Sigmoid colon (tissue), 7 donors: Measurements from ENCODE around the gene OSBPL5. TPM values are rescaled to one million over a fixed set of nuclear protein-coding genes. Genes with fewer than 3 reads are reported as not detected.
A peak's percentile ranks its signal among the peaks of the same experiment; 100 is the strongest.

ENCODE experiments used
- DNase-seq: peaks from one replicate; pipeline ENCODE4 v3.0.0-alpha.2; 2019
- H3K27ac ChIP-seq, 4 donors: fragments of 200-600 bp; sonication (generic); one replicate each; pipeline ENCODE4 v1.5.1; 2016 to 2019; ENCODE audit warnings: mild to moderate bottlenecking in 1 of 4
- H3K27me3 ChIP-seq, 3 donors: fragments of 200-600 bp; sonication (generic); one replicate each; pipeline ENCODE4 v1.5.1; 2019; ENCODE audit warnings: mild to moderate bottlenecking in 1 of 3
- H3K36me3 ChIP-seq, 4 donors: fragments of 200-600 bp; sonication (generic); one replicate each; pipeline ENCODE4 v1.5.1; 2016 to 2019
- H3K4me1 ChIP-seq, 4 donors: fragments of 200-600 bp; sonication (generic); one replicate each; pipeline ENCODE4 v1.5.1; 2017 to 2019
- H3K4me3 ChIP-seq, 4 donors: fragments of 200-600 bp; sonication (generic); one replicate each; pipeline ENCODE4 v1.5.1; 2017 to 2019; ENCODE audit warnings: mild to moderate bottlenecking in 2 of 4, moderate library complexity in 1 of 4
- H3K9me3 ChIP-seq, 4 donors: fragments of 200-600 bp in 3 of 4; sonication (generic) in 3 of 4; one replicate each; pipeline versions ENCODE4 v1.5.1 to v1.6.1; 2013 to 2019
- EP300 ChIP-seq, 4 donors: sonication (generic); formaldehyde crosslinking; IDR thresholded peaks; one replicate each; pipeline ENCODE4 v1.6.1; 2017; ENCODE audit warnings: antibody characterized with exemption in 4 of 4
- POLR2A ChIP-seq, 2 donors: fragments of 450-650 bp; IDR thresholded peaks; one replicate each; pipeline ENCODE4 v1.6.1; 2016; ENCODE audit warnings: antibody characterized with exemption in 2 of 2, mild to moderate bottlenecking in 2 of 2, moderate library complexity in 2 of 2
- POLR2AphosphoS5 ChIP-seq, 4 donors: sonication (generic); formaldehyde crosslinking; IDR thresholded peaks; one replicate each; pipeline ENCODE4 v1.6.1; 2017; ENCODE audit warnings: antibody characterized with exemption in 4 of 4
- WGBS, 2 donors: extraction: QIAGEN DNeasy Blood & Tissue Kit; methylation state at CpG; one replicate each; pipeline ENCODE4 v1.1.7; 2013; 5-methylcytosine and 5-hydroxymethylcytosine counted together
- intact Hi-C: fragments of 100-400 bp; cut with DNase I; formaldehyde crosslinking; loops from one replicate; pipeline ENCODE4 v1.15.1; 2023
- polyA plus RNA-seq, 3 donors: library from polyadenylated mRNA; stranded (reverse); fragments of 200-250 nt; gene quantifications; one replicate each; pipeline ENCODE4 v1.2.3, GENCODE V29; 2013
- total RNA-seq, 4 donors: library from RNA; depleted of rRNA; stranded (reverse); fragments of >200 nt; gene quantifications; one replicate each; pipeline ENCODE4 v1.1.0, GENCODE V29; 2016
- TF ChIP-seq, protein P1 (sequence below), 4 experiments: fragments of 450-650 bp in 3 of 4; fragments of 200-600 bp in 1 of 4; IDR thresholded peaks; one replicate each; pipeline ENCODE4 v1.5.1; 2016 to 2019; ENCODE audit warnings: antibody characterized with exemption in 4 of 4, mild to moderate bottlenecking in 3 of 4, moderate library complexity in 2 of 4
- donor health status: healthy with polysubstance abuse.
- donor health status: Bipolar disorder and iron deficiency.
- donor health status: healthy.

OSBPL5 gene
- total and polyA plus RNA-seq, 7 donors: 16.6 to 69.2 (median 29.8) TPM

GRCh38 chr11:3129591-3130268 is 35.4 kb downstream of the OSBPL5 start:
- DNase-seq: peak; percentile 53
- intact Hi-C loops: no loop called here
- TF ChIP-seq POLR2A (IDR thresholded peaks at IDR 0.05) (no peak), POLR2AphosphoS5 (IDR thresholded peaks at IDR 0.05) (no peak)
- TF ChIP-seq, protein P1, sequence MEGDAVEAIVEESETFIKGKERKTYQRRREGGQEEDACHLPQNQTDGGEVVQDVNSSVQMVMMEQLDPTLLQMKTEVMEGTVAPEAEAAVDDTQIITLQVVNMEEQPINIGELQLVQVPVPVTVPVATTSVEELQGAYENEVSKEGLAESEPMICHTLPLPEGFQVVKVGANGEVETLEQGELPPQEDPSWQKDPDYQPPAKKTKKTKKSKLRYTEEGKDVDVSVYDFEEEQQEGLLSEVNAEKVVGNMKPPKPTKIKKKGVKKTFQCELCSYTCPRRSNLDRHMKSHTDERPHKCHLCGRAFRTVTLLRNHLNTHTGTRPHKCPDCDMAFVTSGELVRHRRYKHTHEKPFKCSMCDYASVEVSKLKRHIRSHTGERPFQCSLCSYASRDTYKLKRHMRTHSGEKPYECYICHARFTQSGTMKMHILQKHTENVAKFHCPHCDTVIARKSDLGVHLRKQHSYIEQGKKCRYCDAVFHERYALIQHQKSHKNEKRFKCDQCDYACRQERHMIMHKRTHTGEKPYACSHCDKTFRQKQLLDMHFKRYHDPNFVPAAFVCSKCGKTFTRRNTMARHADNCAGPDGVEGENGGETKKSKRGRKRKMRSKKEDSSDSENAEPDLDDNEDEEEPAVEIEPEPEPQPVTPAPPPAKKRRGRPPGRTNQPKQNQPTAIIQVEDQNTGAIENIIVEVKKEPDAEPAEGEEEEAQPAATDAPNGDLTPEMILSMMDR (IDR thresholded peaks at IDR 0.05): no peak
- H3K27ac ChIP-seq: no peak overlapping the region
- H3K4me1 ChIP-seq: peaks cover 0 to 17% (median 15%) of the 10 kb centered on the region in 4 donors
- no peak overlapping the region for H3K4me3 ChIP-seq
- H3K27me3 ChIP-seq: no peaks in the 10 kb centered on the region
- no peaks in the 10 kb centered on the region for H3K9me3 ChIP-seq
- 72 to 80% methylated on average over 21 of the region's 21 CpGs for WGBS, 2 donors
- H3K36me3 ChIP-seq: peaks cover 0 to 39% (median 8%) of the 10 kb centered on the region in 4 donors

DNA sequence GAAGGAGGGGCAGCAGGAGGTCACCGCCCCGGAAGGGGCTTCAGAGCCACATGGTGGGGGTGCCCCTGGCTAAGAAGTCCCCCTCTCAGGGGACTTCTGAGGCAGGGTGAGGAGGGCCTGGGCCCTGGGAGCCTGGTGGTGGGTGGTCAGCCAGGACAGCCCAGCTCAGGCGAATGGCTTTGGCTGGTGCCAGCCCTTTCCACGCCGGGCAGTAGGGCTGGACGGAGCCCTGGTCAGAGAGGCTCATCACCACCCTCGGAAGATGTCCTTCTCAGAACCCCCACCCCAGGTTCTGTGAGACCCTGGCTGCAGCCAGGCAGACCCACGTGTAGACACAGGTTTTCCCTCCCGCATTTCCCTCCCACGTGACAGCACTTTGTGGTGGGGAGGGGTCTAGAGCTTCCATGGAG is 35.9 kb downstream of the OSBPL5 start:
- Histone ChIP-seq H3K4me1 (peaks cover 0 to 19% (median 16%) of the 10 kb centered on the region in 4 donors), H3K36me3 (peaks cover 0 to 39% (median 8%) of the 10 kb centered on the region in 4 donors), H3K27ac (no peak overlapping the region), H3K27me3 (no peaks in the 10 kb centered on the region), H3K9me3 (no peaks in the 10 kb centered on the region), H3K4me3 (no peak overlapping the region)
- 76% methylated on average over 10 of the region's 10 CpGs for whole genome bisulfite sequencing, 2 donors
- intact Hi-C loops: no loop called here
- TF ChIP-seq, protein P1 (IDR thresholded peaks at IDR 0.05): no peak
- TF ChIP-seq EP300 (IDR thresholded peaks at IDR 0.05): no peak
- TF ChIP-seq POLR2AphosphoS5 (IDR thresholded peaks at IDR 0.05): no peak
- no peak for TF ChIP-seq POLR2A (IDR thresholded peaks at IDR 0.05)
- peak; percentile 55 for DNase-seq

DNA sequence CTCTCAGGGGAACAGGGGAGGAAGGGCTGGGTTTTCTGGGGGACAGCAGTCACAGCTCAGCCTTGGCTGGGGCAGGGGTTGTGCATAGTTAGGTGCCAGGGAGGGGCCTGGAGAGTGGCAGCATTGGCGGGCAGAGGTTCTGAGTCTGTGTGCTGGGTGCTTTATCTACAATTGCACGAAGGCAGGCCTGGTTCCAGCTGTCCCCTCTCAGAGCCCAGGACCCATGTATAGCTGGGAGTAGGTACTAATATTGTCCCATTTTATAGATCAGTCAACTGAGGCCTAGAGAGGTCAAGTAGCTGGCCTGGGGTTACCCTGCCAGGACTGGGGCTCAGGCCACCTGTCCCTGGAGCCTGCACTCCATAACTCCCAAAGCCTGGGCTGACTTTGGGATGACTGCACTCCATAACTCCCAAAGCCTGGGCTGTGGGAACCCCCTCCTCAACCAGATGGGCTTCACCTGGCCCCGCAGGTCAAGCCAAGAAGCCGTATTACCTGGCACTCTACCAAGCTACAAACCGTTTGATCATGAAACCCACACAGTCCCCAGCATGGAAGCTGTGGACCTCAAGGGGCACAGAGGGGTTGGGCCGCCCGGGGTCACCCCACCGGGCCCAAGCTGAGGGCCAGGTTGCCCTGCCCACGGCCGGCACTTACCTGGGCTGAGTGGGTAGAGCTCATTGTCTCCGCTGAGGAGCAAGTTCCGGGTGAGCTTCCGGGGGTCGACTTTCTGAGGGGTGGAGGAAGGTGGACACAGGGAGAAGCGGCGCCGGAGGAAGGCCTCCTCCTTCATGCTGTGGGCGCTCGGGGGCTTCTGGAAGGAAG is 36.5 kb downstream of the OSBPL5 start:
- peak overlapping the region in 2 of 4 donors; percentile 2 to 65 for H3K27ac ChIP-seq
- H3K9me3 ChIP-seq: no peaks in the 10 kb centered on the region
- peaks cover 0 to 39% (median 8%) of the 10 kb centered on the region in 4 donors for H3K36me3 ChIP-seq
- TF ChIP-seq POLR2A (IDR thresholded peaks at IDR 0.05) (no peak), EP300 (IDR thresholded peaks at IDR 0.05) (no peak), POLR2AphosphoS5 (IDR thresholded peaks at IDR 0.05) (no peak)
- TF ChIP-seq, protein P1 (IDR thresholded peaks at IDR 0.05): no peak
- 92% methylated on average over 19 of the region's 19 CpGs for WGBS, 2 donors
- H3K4me3 ChIP-seq: no peak overlapping the region
- intact Hi-C loops: no loop called here
- DNase-seq: peak; percentile 62
- no peaks in the 10 kb centered on the region for H3K27me3 ChIP-seq
- H3K4me1 ChIP-seq: peaks cover 0 to 23% (median 20%) of the 10 kb centered on the region in 4 donors

- Histone ChIP-seq H3K36me3 (peaks cover 0 to 39% (median 8%) of the 10 kb centered on the region in 4 donors), H3K4me3 (no peak overlapping the region), H3K27me3 (no peaks in the 10 kb centered on the region), H3K9me3 (no peaks in the 10 kb centered on the region), H3K4me1 (peaks cover 0 to 30% (median 26%) of the 10 kb centered on the region in 4 donors), H3K27ac (peak overlapping the region; percentile 20 to 65 (median 33))
- TF ChIP-seq POLR2A (IDR thresholded peaks at IDR 0.05) (no peak), EP300 (IDR thresholded peaks at IDR 0.05) (no peak)
- TF ChIP-seq, protein P1 (IDR thresholded peaks at IDR 0.05): no peak
- intact Hi-C loops: no loop called here
- DNase-seq: no peak
- WGBS, 2 donors: 70 to 71% methylated on average over 16 of the region's 16 CpGs
Observed at GRCh38 chr11:3127706-3128355, 37.3 kb downstream of the OSBPL5 start.
